CD4-positive, alpha-beta T cell treated with Interleukin-4 for 1 hour (primary cell): Measurements from ENCODE around the gene HRH1.
A peak's percentile ranks its signal among the peaks of the same experiment; 100 is the strongest.
"Not testable (repeated sequence)": the region's sequence is repeated elsewhere in the genome, so short reads cannot be mapped to it uniquely, and the experiment has no call there.

ENCODE experiments used
- DNase-seq, 2 donors: peaks; one replicate each; pipeline ENCODE4 v3.0.0-alpha.2; 2020 to 2022

The HRH1 gene

GRCh38 chr3:11206953-11207352 lies 52.7 kb downstream of the HRH1 start:
- no peak for DNase-seq

- DNase-seq, result no peak
Observed at GRCh38 chr3:11211531-11212298, 57.4 kb downstream of the HRH1 start.

- DNase-seq, result no peak
Observed at GRCh38 chr3:11212299-11212608, 58.0 kb downstream of the HRH1 start.

- DNase-seq, result no peak
Observed at GRCh38 chr3:11212784-11213183, 58.5 kb downstream of the HRH1 start.

GRCh38 chr3:11213810-11214450 lies 59.6 kb downstream of the HRH1 start:
- no peak for DNase-seq

GRCh38 chr3:11214451-11214978 lies 60.2 kb downstream of the HRH1 start:
- DNase-seq, result no peak

- DNase-seq, result not testable (repeated sequence)
Observed at GRCh38 chr3:11217370-11217769, 63.1 kb downstream of the HRH1 start.

DNA sequence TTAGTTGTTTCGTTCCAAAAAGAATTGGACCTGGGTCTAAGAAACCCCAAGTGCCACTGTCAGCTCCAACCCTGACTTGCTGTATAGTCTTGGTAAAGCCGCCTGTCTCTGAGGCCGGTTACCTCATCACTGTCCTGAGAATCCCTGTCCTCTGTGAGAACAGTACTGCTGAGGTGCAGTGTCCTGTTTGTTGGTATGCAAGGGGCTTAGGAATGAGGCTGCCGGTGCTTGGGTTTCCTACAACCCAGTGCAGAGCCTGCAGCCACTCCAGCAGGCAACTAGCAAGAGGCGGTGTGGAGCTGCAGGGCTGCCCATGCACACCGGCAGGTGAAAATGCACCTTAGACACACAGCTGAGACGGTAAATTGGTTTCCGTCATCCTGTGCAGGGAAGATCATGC lies 65.9 kb downstream of the HRH1 start:
- no peak for DNase-seq

GRCh38 chr3:11221818-11222415 lies 67.6 kb downstream of the HRH1 start:
- no peak for DNase-seq

- DNase-seq, result no peak
Observed at GRCh38 chr3:11224010-11224409, 69.7 kb downstream of the HRH1 start.

DNA sequence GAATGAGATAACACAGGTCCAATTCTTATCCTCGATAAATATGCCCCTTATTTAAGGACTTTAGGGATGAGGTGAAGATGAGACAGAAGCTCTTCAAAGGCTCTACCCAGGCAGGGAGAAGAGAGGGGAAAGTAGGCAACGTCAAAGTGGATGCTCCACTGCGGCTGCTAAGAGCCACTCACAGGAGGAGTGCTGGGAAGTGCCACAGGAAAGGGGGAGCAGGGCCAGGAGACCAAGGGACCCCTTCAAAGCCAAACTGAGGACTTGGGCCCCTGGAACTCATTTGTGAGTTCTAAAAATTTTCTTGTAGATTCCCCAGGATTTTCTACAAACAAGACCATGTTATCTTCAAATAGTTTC lies 70.6 kb downstream of the HRH1 start:
- no peak for DNase-seq

- DNase-seq, result no peak
Observed at GRCh38 chr3:11226042-11226370, 71.7 kb downstream of the HRH1 start.

GRCh38 chr3:11228041-11228440 lies 73.7 kb downstream of the HRH1 start:
- DNase-seq, result no peak

DNA sequence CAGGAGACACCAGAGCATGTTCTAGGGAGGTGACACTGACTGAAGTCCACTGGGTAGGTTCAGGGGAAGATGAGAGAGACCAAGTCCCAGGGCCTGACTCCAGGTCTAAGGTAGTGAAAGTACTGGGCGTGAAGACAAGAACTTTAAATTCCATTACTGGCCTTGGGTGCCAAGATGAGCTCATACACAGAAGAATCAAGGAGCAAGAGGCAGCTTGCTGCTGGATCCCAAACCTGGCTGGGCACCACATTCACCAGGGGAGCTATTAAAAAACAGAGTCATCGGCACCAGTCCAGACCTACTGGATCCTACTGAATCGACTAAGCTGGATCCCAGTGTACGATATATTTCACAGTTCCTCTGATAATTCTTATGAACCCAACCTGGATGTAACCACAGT lies 75.8 kb downstream of the HRH1 start:
- DNase-seq, result no peak

- DNase-seq, result no peak
Observed at GRCh38 chr3:11230832-11231231, 76.5 kb downstream of the HRH1 start.

DNA sequence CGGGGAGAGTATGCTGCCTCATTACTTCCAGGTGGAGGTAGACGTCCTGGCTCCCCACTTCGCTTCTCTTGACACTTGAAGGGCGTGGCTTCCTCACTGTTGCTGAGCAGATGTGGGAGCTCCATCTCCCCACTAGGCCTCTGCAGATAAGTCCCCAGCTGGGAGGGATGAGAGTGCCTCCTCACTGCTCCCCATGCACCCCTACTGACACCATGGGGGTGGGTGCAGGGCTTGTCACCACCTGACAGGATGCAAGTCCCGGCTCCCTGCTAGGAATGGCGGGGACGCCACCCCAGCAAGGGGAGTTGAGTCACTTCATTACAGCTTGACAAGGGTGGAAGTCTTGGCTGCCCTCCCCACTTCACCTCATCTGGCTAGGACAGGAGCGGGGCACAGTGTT lies 81.1 kb downstream of the HRH1 start:
- no peak for DNase-seq

DNA sequence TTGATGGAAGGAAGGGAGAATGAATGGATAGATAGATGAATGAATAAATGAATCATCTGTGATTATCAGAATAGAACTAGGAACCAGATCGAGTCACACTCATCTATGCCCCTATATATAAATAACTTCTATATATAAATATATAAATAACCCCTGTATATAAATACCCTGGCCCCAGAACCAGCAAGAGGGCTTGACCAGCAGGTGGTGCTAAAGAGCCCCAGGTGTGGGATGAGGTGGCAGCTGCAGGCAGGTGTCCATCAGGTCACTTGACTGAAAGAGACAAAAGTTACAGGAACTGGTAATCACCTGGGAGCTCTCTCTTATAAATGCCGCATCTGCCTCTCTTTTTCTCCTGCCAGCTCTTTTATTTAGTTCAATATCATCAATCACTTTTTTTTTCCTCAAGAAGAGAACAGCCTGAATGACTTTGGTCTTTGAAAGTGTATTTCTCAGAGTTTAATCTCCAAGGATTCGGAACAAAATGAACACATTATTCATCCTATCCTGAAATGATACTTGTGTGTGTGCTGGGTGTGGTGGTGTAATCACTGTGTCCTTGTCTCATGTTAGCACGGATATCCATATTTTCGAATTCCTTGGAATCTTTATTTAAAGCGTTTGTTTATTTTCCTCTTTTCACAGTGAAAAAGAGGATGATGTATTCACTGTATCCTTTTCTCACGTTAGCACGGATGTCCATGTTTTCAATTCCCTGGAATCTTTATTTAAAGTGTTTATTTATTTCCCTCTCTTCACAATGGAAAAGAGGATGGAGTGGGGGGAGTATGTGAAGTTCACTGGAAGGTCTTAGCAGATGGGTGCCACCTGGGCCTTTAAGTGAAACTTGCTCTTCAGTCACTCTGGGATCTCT lies 82.5 kb downstream of the HRH1 start:
- DNase-seq, result peak; percentile 75 to 77

DNA sequence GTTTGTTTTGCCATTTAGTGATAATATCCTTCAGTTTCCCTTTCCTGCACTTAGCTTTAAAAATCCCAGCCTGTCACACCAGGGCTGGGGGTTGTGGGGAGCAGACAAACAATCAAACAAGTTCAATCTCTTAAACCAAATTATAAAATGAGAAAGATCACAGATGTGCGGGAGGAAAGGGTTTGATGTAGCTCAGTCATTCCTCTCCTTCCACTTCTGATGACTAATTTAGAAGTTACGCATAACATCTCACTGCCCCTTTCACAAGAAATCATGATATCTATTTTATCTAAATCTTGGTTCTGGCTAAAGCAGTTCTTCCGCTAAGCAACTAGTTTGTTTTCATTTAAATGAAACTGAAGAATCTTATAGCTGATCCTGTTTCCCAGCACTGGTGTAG lies 83.8 kb downstream of the HRH1 start:
- DNase-seq, result no peak

DNA sequence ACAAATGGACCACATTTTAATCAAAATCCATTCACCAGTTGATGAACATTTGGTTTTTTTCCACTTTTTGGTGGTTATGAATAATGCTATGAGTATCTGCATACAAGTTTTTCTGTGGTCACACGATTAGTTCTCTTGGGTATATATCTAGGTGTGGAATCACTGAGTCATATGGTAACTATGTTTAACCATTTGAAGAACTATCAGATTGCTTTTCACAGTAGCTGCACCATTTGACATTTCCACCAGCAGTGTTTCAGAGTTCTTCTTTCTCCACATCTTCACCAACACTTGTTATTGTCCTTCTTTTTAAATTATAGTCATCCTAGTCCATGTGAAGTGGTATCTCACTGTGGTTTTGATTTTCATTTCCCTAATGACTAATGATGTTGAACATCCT lies 84.6 kb downstream of the HRH1 start:
- DNase-seq, result no peak

- no peak for DNase-seq
Observed at GRCh38 chr3:11239796-11240195, 85.5 kb downstream of the HRH1 start.

- DNase-seq, result no peak
Observed at GRCh38 chr3:11240496-11240895, 86.2 kb downstream of the HRH1 start.

- no peak for DNase-seq
Observed at GRCh38 chr3:11244121-11244677, 89.9 kb downstream of the HRH1 start.

DNA sequence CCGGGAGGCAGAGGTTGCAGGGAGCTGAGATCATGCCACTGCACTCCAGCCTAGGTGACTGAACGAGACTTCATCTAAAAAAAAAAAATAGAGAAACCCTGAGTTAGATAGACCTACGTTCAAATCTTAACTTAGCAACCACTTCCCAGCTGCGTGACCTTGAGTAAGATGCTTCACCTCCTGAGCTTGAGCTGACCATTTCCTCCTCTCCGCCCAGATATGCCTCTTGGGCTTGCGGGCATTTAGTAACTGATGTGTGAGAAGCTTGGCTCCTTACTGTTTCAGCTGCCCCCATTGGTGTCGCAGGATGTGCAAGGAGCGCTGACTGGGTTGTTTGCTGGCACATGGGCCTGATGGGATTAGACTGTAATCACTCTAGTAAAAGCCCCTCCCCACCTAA lies 91.0 kb downstream of the HRH1 start:
- DNase-seq, result no peak
